Measurements from ENCODE around the gene PCDHGB5.
"Not testable (repeated sequence)": the region's sequence is repeated elsewhere in the genome, so short reads cannot be mapped to it uniquely, and the experiment has no call there.

The PCDHGB5 gene

DNA sequence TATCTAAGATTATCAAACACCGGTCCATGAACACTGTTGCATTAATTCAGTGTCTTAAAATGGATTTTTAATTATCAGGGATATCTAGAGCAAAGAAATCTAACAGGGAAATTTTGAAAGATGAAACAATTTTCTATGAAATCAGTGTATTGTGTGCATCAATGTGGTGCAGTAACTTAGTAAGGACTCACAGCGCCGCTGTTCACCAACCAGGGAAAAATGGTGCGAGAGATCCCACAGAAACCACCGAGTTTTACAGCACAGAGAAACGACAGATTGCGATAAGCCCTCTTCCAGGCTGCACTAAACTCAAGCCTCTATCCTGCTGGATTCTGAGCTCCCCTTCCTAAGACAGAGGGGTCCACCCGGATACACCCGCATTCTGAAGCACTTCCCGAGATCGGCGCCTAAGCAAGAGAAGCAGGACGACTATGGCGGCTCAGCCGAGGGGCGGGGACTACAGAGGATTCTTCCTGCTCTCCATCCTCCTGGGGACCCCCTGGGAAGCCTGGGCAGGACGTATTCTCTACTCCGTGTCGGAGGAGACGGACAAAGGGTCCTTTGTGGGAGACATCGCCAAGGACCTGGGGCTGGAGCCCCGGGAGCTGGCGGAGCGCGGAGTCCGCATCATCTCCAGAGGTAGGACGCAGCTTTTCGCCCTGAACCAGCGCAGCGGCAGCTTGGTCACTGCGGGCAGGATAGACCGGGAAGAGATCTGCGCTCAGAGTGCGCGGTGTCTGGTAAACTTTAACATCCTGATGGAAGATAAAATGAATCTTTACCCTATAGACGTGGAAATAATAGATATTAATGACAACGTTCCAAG lies 15.1 kb upstream of the PCDHGB5 start, which contains the start of gene PCDHGA7:
Gene PCDHGA7, plus strand, starts transcription at position 274 of the 826 bp plus-strand sequence. Its CDS starts 158 bp downstream, at position 432.
- no peak within 1 kb of the TSS for H2AFZ ChIP-seq (ENCODE audit: low read depth)
- no peak within 1 kb of the TSS for H3K27ac ChIP-seq
- no peaks in the 10 kb centered on the region for H3K27me3 ChIP-seq (ENCODE audit: insufficient read depth, low read depth)
- TF ChIP-seq CTCF (conservative IDR thresholded peaks at IDR 0.05; ENCODE audit: low read depth, low read length), result no peak
- no peaks in the 10 kb centered on the region for H4K20me1 ChIP-seq (ENCODE audit: insufficient read depth)
- H3K9ac ChIP-seq, result no peak within 1 kb of the TSS
- no peak within 1 kb of the TSS for H3K4me2 ChIP-seq
- H3K4me1 ChIP-seq (ENCODE audit: low read depth, poor library complexity, severe bottlenecking), result no peaks in the 10 kb centered on the region
- H3K36me3 ChIP-seq (ENCODE audit: insufficient read depth), result no peaks in the 10 kb centered on the region
- H3K79me2 ChIP-seq (ENCODE audit: insufficient read depth, low read depth), result no peaks in the 10 kb centered on the region
- H3K4me3 ChIP-seq (IDR thresholded peaks at IDR 0.05; ENCODE audit: insufficient read depth, low read depth, low read length), result no peak within 1 kb of the TSS

DNA sequence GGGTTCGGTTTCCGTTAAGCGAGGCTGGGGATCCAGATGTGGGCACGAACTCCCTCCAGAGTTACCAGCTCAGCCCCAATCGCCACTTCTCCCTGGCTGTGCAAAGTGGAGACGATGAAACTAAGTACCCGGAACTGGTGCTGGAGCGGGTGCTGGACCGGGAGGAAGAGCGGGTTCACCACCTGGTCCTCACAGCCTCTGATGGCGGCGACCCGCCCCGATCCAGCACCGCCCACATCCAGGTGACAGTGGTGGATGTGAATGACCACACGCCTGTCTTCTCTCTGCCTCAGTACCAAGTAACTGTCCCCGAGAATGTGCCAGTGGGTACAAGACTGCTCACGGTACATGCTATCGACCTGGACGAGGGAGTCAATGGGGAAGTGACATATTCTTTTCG lies 14.4 kb upstream of the PCDHGB5 start:
- Histone ChIP-seq H3K9ac (no peak overlapping the region), H3K36me3 (ENCODE audit: insufficient read depth) (no peaks in the 10 kb centered on the region), H3K27ac (no peak overlapping the region), H3K4me3 (IDR thresholded peaks at IDR 0.05; ENCODE audit: insufficient read depth, low read depth, low read length) (no peak overlapping the region), H3K4me1 (ENCODE audit: low read depth, poor library complexity, severe bottlenecking) (no peaks in the 10 kb centered on the region), H4K20me1 (ENCODE audit: insufficient read depth) (no peaks in the 10 kb centered on the region), H3K79me2 (ENCODE audit: insufficient read depth, low read depth) (no peaks in the 10 kb centered on the region), H3K4me2 (no peak overlapping the region), H2AFZ (ENCODE audit: low read depth) (no peak overlapping the region), H3K27me3 (ENCODE audit: insufficient read depth, low read depth) (no peaks in the 10 kb centered on the region)
- TF ChIP-seq CTCF (conservative IDR thresholded peaks at IDR 0.05; ENCODE audit: low read depth, low read length), result no peak

DNA sequence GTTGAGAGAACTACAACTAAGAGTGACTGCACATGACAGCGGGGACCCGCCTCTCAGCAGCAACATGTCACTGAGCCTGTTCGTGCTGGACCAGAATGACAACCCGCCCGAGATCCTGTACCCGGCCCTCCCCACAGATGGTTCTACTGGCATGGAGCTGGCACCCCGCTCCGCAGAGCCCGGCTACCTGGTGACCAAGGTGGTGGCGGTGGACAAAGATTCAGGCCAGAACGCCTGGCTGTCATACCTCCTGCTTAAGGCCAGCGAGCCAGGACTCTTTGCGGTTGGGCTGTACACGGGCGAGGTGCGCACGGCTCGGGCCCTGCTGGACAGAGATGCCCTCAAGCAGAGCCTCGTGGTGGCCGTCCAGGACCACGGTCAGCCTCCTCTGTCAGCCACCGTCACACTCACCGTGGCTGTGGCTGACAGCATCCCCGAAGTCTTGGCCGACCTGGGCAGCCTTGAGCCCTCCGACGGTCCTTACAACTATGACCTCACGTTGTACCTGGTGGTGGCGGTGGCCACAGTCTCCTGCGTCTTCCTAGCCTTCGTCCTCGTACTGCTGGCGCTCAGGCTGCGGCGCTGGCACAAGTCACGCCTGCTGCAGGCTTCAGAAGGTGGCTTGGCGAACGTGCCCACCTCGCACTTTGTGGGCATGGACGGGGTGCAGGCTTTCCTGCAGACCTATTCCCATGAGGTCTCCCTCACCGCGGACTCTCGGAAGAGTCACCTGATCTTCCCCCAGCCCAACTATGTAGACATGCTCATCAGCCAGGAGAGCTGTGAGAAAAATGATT lies 13.1 kb upstream of the PCDHGB5 start:
- Histone ChIP-seq H4K20me1 (ENCODE audit: insufficient read depth) (no peaks in the 10 kb centered on the region), H3K4me2 (no peak overlapping the region), H3K4me3 (IDR thresholded peaks at IDR 0.05; ENCODE audit: insufficient read depth, low read depth, low read length) (no peak overlapping the region), H3K4me1 (ENCODE audit: low read depth, poor library complexity, severe bottlenecking) (no peaks in the 10 kb centered on the region), H3K9ac (no peak overlapping the region), H3K27ac (no peak overlapping the region), H2AFZ (ENCODE audit: low read depth) (no peak overlapping the region), H3K36me3 (ENCODE audit: insufficient read depth) (no peaks in the 10 kb centered on the region), H3K79me2 (ENCODE audit: insufficient read depth, low read depth) (no peaks in the 10 kb centered on the region), H3K27me3 (ENCODE audit: insufficient read depth, low read depth) (no peaks in the 10 kb centered on the region)
- TF ChIP-seq CTCF (conservative IDR thresholded peaks at IDR 0.05; ENCODE audit: low read depth, low read length), result no peak

DNA sequence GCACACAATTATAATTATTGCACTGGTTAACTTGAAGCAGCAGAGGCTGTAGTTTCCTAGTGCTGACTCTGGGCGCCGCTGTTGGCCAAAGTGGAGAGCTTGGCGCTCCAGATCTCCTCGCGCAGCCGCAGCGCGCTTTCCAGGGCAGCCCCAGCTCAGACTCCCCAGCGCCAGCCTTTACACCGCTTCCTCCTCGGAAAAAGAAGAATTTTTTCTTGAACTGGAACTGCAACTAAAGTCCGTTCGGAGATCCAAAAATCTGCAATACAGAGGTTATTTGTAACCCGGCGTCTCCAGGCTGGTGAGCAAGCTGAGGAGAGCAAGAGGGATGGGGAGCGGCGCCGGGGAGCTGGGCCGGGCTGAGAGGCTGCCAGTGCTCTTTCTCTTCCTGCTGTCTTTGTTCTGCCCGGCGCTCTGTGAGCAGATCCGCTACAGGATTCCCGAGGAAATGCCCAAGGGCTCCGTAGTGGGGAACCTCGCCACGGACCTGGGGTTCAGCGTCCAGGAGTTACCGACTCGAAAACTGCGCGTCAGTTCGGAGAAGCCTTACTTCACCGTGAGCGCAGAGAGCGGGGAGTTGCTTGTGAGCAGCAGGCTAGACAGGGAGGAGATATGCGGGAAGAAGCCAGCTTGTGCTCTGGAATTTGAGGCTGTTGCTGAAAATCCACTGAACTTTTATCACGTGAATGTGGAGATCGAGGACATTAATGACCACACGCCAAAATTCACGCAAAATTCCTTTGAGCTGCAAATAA lies 10.0 kb upstream of the PCDHGB5 start, which contains the start of gene PCDHGB4:
Gene PCDHGB4, plus strand, starts transcription at position 142 of the 755 bp plus-strand sequence. Its CDS starts 187 bp downstream, at position 329.
- H3K9ac ChIP-seq; H3K4me3 ChIP-seq (IDR thresholded peaks at IDR 0.05; ENCODE audit: insufficient read depth, low read depth, low read length); H3K4me2 ChIP-seq; H3K27me3 ChIP-seq (ENCODE audit: insufficient read depth, low read depth); H3K36me3 ChIP-seq (ENCODE audit: insufficient read depth); H2AFZ ChIP-seq (ENCODE audit: low read depth); H3K4me1 ChIP-seq (ENCODE audit: low read depth, poor library complexity, severe bottlenecking); H3K79me2 ChIP-seq (ENCODE audit: insufficient read depth, low read depth); H3K27ac ChIP-seq; H4K20me1 ChIP-seq (ENCODE audit: insufficient read depth): not testable (repeated sequence)
